ENCODE results near the gene TSTD2.

The TSTD2 gene

GRCh38 chr9:97555164-97555563 is 78.0 kb downstream of the TSTD2 start:
- peaks cover 64% of the 10 kb centered on the region for H3K27me3 ChIP-seq (ENCODE audit: insufficient read depth, low read length)
- H2AFZ ChIP-seq (ENCODE audit: low read length, unreplicated experiment) = no peak overlapping the region
- H3K4me3 ChIP-seq (ENCODE audit: low read depth, low read length) = no peak overlapping the region
- H3K79me2 ChIP-seq (ENCODE audit: control insufficient read depth, insufficient read depth, low read length, unreplicated experiment) = no peaks in the 10 kb centered on the region
- peaks cover 11% of the 10 kb centered on the region for H3K4me1 ChIP-seq (ENCODE audit: control insufficient read depth, insufficient read depth, low read length, unreplicated experiment)
- no peak overlapping the region for H3K27ac ChIP-seq (ENCODE audit: low read depth, low read length)
- no peaks in the 10 kb centered on the region for H3K36me3 ChIP-seq (ENCODE audit: insufficient read depth, low read length)

- Histone ChIP-seq H3K27me3 (ENCODE audit: insufficient read depth, low read length) (peaks cover 64% of the 10 kb centered on the region), H3K27ac (ENCODE audit: low read depth, low read length) (no peak overlapping the region), H3K79me2 (ENCODE audit: control insufficient read depth, insufficient read depth, low read length, unreplicated experiment) (no peaks in the 10 kb centered on the region), H3K36me3 (ENCODE audit: insufficient read depth, low read length) (no peaks in the 10 kb centered on the region), H3K4me3 (ENCODE audit: low read depth, low read length) (no peak overlapping the region), H2AFZ (ENCODE audit: low read length, unreplicated experiment) (no peak overlapping the region), H3K4me1 (ENCODE audit: control insufficient read depth, insufficient read depth, low read length, unreplicated experiment) (peaks cover 11% of the 10 kb centered on the region)
Measured at GRCh38 chr9:97554566-97555075, 78.5 kb downstream of the TSTD2 start.

GRCh38 chr9:97553841-97554240 is 79.3 kb downstream of the TSTD2 start:
- Histone ChIP-seq H3K4me3 (ENCODE audit: low read depth, low read length) (no peak overlapping the region), H2AFZ (ENCODE audit: low read length, unreplicated experiment) (no peak overlapping the region), H3K36me3 (ENCODE audit: insufficient read depth, low read length) (no peaks in the 10 kb centered on the region), H3K27ac (ENCODE audit: low read depth, low read length) (no peak overlapping the region), H3K4me1 (ENCODE audit: control insufficient read depth, insufficient read depth, low read length, unreplicated experiment) (peaks cover 11% of the 10 kb centered on the region), H3K79me2 (ENCODE audit: control insufficient read depth, insufficient read depth, low read length, unreplicated experiment) (no peaks in the 10 kb centered on the region), H3K27me3 (ENCODE audit: insufficient read depth, low read length) (peaks cover 67% of the 10 kb centered on the region)

- H3K27me3 ChIP-seq (ENCODE audit: insufficient read depth, low read length) = peaks cover 64% of the 10 kb centered on the region
- H3K36me3 ChIP-seq (ENCODE audit: insufficient read depth, low read length) = no peaks in the 10 kb centered on the region
- no peak overlapping the region for H3K4me3 ChIP-seq (ENCODE audit: low read depth, low read length)
- H3K79me2 ChIP-seq (ENCODE audit: control insufficient read depth, insufficient read depth, low read length, unreplicated experiment) = no peaks in the 10 kb centered on the region
- no peak overlapping the region for H2AFZ ChIP-seq (ENCODE audit: low read length, unreplicated experiment)
- no peak overlapping the region for H3K27ac ChIP-seq (ENCODE audit: low read depth, low read length)
- peaks cover 11% of the 10 kb centered on the region for H3K4me1 ChIP-seq (ENCODE audit: control insufficient read depth, insufficient read depth, low read length, unreplicated experiment)
Measured at GRCh38 chr9:97553141-97553540, 80.0 kb downstream of the TSTD2 start.

GRCh38 chr9:97551308-97551707 is 81.9 kb downstream of the TSTD2 start:
- Histone ChIP-seq H3K27ac (ENCODE audit: low read depth, low read length) (no peak overlapping the region), H3K36me3 (ENCODE audit: insufficient read depth, low read length) (no peaks in the 10 kb centered on the region), H3K4me1 (ENCODE audit: control insufficient read depth, insufficient read depth, low read length, unreplicated experiment) (no peaks in the 10 kb centered on the region), H3K27me3 (ENCODE audit: insufficient read depth, low read length) (peaks cover 64% of the 10 kb centered on the region), H3K79me2 (ENCODE audit: control insufficient read depth, insufficient read depth, low read length, unreplicated experiment) (no peaks in the 10 kb centered on the region), H3K4me3 (ENCODE audit: low read depth, low read length) (no peak overlapping the region), H2AFZ (ENCODE audit: low read length, unreplicated experiment) (no peak overlapping the region)

GRCh38 chr9:97550386-97550785 is 82.8 kb downstream of the TSTD2 start:
- no peak overlapping the region for H3K27ac ChIP-seq (ENCODE audit: low read depth, low read length)
- H3K4me3 ChIP-seq (ENCODE audit: low read depth, low read length) = no peak overlapping the region
- H3K36me3 ChIP-seq (ENCODE audit: insufficient read depth, low read length) = no peaks in the 10 kb centered on the region
- no peaks in the 10 kb centered on the region for H3K79me2 ChIP-seq (ENCODE audit: control insufficient read depth, insufficient read depth, low read length, unreplicated experiment)
- H3K27me3 ChIP-seq (ENCODE audit: insufficient read depth, low read length) = peaks cover 58% of the 10 kb centered on the region
- H3K4me1 ChIP-seq (ENCODE audit: control insufficient read depth, insufficient read depth, low read length, unreplicated experiment) = no peaks in the 10 kb centered on the region
- no peak overlapping the region for H2AFZ ChIP-seq (ENCODE audit: low read length, unreplicated experiment)
